Ramos (cell line): Measurements from ENCODE around the gene DDIT4.
"Not testable (repeated sequence)": the region's sequence is repeated elsewhere in the genome, so short reads cannot be mapped to it uniquely, and the experiment has no call there.

Source experiments
- in situ Hi-C: fragments of 300-500 bp; cut with MboI; formaldehyde crosslinking; loops from one replicate; pipeline ENCODE4 v1.14.3; 2022; ENCODE audit warnings: low sequenced_read_pairs; ENCODE audit not compliant: unreplicated experiment

Gene DDIT4

DNA sequence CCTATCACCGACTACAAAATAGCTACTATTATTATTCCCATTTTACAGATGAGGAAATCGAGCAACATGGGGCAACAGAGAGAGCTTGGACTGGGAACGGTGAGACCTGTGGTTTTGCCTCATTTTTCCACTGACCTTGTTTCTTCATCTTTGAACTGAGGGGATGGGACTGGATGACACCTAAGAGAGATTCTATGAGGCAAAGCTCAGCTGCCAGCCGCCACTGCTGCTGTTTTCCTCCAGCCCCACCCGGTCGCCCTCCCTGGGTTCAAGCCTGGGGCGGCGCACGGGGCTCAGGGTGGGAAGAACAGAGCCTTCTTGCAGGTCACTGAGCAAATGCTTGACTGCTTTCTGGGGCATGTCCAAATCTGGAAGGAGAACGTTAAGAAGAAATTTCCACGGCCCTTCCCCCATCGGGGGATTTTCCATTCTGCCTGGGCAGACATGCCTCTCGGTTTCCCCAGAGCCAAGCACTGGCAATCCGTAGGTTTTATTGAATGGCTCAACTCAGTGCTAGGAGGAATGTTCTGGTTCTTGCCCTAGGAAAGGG lies 12.3 kb downstream of the DDIT4 start:
- in situ Hi-C loops, result no loop called here

DNA sequence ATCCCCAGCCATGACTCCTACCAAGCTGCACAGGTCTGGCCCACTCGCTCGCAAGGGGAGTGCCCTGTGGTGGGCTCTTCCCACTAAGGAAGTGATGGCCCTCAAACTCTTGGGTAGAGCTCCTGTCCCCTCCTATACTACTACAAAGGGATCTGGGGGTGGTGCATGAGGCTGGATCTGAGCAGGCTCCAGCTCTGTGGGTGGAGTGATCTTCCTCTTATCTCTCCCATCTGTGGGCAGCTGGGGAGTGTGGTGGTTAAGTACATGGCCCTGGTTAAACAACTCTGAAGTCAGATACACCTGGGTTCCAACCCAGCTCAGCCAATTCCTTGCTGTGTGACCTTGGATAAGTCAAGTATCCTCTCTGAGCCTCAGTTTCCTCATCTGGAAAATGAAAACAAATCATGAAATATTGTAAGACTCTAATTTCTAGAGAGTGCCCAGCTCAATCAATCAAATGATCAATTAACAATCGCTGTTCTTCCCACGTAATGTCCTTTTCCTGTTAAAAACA lies 17.4 kb downstream of the DDIT4 start:
- in situ Hi-C loops, result no loop called here

- in situ Hi-C loops, result no loop called here
Observed at GRCh38 chr10:72292223-72292691, 18.5 kb downstream of the DDIT4 start.

GRCh38 chr10:72295330-72295910 lies 21.7 kb downstream of the DDIT4 start:
- in situ Hi-C loops, result no loop called here

DNA sequence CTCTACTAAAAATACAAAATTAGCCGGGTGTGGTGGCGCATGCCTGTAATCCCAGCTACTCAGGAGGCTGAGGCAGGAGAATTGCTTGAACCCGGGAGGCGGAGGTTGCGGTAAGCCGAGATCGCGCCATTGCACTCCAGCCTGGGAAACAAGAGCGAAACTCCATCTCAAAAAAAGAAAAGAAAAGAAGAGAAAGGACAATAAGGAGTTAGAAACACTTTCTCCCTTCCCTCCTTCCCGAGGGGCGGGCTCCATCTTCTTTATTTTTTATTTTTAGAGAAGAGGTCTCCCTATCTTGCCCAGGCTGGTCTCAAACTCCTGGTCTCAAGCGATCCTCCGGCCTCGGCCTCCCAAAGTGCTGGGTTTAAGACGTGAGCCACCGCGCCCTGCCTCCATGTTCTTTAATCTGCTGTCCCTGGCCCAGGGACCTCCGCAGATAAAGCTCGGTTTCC lies 23.1 kb downstream of the DDIT4 start:
- in situ Hi-C loops, result not testable (repeated sequence)

DNA sequence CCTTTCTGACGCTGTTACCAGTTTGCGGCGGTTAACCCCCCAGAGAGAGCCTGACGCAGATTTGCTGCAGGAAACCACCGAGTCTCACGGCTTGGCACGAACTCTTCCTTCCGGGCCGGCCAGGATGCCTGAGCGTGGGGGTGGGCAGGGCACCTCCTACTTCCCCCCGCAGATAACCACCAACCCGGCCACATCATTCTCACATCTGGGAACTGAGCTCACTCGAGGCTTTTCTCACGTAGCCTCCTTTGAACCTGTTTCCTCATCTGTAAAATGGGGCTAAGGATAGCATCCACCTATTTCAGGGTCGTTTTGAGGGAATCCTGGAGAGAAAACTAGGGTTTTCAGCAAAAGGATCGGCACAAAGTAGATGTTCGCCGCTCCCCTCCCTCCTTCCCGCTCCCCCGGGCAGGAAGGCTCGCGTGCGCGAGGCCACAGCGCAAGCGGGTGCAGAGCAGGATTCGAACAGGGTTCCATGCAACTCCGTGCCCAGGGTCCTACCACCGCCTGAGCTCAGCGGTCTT lies 23.6 kb downstream of the DDIT4 start:
- in situ Hi-C loops, result no loop called here

DNA sequence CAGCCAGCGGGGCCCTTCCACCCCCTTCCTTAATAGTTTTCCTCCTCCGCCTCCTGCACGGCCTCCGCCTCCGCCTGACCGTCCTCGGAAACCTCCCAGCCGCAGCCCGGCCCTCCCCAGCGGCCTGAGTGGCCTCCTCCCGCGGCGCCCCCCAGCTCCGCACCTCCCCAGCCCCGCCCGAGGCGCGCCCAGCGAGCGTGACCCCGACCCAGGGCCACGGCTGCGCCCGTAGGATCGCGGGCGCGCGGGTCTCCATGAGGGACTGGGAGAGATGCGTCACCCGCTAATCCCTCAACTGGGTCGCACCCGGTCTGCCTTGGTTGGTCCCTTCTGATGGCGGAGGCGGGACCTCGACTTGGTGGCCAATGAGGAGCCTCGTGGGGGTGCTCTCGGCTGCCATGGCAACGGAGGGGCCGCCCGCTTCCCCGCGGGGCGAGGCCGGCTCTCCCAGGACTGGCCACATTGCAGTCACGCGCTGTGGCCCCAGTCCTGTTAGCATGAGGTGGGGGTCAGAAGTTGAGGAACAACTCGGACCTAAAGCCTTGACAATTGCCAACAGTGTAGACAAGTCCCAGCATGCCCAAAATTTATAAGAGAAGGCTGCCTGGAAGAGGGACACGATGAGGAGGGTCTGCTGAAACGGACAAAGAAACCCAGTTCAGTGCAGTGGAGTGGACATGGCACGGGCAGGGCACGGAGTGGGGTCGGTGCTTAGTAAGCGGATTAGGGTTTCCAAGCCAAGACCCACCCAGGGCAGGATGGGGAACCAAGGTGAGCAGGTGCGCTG lies 24.3 kb downstream of the DDIT4 start:
- in situ Hi-C loops, result no loop called here

DNA sequence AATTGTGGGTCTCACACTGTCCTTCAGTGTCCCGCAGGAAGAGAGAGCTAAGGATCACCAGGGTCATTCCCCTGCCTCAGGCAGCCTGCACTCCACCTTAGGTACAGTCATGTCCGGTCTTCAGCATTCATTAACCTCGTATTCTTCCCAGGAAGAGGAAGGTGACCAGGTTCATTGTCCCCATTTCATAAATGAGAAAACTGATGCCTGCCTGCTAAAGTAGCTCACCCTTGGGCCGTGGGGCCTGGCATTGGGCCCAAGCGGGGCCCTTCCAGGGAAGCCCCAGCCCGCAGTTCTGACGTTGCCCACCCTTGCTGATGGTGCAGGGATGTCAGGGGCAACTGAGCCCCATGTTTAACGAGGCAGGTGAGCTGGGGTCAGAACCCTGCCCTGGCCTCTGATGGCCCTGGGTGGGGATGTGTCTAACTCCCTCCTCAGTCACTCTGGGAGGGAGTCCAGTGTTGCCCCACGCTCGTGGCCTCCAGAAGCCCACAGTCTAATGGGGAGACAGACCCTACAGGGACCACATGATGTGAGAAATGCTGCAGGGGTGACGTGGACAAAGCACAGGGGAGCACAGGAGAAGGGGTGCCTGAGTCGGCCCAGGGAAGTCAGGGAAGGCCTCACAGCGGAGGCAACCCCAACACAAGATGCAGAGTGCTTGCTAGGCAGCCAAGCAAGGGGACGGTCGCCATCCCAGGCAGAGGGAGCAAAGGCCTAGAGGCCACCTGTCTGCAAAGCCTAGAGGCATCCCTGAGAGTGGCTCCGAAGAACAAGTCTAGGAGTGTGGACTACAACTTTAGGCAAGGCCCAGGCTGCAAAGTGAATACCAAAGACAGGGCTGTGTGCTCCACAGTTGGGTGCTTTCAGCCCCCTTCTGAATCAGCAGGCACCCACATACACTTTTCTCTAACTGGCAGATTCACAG lies 25.1 kb downstream of the DDIT4 start:
- in situ Hi-C loops, result no loop called here

GRCh38 chr10:72303424-72304128 lies 29.9 kb downstream of the DDIT4 start:
- in situ Hi-C loops, result no loop called here

DNA sequence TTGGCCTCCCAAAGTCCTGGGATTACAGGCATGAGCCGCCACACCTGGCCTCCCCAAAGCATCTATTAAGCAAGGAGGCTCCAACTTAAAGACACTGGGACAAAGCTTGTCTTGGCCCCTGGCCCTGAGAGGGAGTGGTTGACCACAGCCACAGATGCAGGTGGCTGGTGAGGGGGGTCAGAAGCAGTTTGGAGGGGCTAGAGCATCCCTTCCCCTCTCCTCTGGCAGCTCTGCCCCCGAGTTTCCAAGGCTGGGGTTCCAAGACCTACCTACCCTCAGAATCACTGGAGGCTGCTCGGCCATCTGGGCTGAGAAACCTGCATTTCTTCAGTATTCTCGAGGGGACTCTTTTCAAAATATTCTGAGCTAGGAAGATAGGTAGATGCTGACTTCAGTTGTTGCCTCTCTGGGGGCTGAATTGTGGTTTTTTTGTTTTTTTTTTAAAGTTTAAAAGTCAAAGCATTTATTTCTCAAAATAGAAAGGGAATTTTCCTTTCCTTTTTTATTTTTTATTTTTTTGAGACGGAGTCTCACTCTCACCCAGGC lies 32.6 kb downstream of the DDIT4 start:
- in situ Hi-C loops, result no loop called here

DNA sequence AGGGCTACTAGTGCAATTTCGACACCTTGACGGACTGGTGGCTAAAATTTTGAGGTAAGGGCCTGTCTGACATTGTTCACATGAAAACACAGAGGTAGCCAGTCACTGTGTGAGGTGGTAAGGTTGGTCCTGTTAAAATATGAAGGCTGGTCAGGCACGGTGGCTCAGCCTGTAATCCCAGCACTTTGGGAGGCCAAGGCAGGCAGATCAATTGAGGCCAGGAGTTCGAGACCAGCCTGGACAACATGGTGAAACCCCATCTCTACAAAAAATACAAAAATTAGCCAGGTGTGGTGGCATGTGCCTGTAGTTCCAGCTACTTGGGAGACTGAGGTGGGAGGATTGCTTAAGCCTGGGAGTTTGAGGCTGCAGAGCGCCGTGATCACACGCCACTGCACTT lies 34.0 kb downstream of the DDIT4 start:
- in situ Hi-C loops, result not testable (repeated sequence)

GRCh38 chr10:72308320-72308987 lies 34.7 kb downstream of the DDIT4 start:
- in situ Hi-C loops, result no loop called here

DNA sequence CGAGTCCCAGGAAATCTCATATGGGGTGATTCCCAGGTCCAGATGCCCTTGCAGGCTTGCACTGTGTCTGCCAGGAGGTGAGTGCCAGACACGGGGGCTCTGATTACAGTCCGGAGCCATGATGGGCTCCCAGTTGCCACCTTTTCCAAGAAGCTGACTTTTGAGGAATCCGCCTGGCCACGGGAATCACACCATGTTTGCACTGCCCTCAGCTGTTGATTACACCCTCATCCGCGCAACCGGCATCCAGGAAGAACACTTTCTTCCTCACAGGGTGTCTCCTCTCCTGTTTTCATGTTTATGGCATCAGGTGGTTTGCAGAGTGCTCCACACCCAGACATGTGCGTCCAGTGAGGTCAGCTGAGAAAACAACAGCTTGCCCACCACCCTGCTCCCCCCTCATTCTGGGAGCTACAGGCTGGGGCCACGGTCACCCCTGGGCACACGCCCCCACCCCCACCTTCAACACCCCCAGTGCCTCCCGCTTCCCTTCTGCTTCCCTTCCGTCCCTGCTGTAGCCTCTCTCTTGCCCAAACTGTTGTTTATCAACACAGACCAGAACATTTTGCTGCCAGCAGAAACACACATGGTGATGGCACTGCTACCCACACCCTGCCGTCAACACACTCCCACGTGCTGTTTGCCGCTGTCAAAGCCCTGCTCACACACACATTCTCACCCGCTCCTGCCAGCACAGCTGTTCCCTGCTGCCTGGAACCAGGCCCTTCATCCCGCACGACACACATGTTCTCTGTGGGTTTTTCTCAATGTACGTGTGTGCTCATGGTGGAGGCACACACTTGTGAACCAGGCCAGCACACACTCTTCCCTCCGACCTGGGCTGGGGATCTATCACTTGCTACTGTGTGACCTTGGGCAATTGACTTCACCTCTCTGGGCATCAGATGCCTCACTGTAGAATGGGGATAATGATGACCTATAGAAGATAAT lies 35.8 kb downstream of the DDIT4 start:
- in situ Hi-C loops, result no loop called here

DNA sequence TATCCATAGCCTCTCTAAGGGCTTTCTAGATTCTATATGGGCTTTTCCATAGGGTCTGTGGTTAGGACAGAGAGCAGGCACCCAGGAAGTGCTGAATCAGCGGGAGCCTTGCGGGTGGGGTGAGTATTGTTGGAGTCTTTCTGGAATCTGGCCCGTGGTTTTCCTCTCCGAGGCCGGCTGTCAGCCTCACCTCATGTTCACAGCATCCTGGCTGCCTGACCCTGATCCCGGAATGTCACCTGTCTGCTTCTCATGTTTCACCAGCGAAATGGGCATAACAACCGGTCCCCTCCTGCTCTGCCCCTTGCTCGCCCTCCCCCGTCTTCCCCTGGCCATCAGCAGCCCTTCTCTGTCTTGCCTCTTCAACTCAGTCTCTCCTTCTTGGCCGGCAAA lies 36.5 kb downstream of the DDIT4 start:
- in situ Hi-C loops, result no loop called here

- in situ Hi-C loops, result no loop called here
Observed at GRCh38 chr10:72310636-72311035, 36.9 kb downstream of the DDIT4 start.

- in situ Hi-C loops, result no loop called here
Observed at GRCh38 chr10:72311667-72312066, 37.9 kb downstream of the DDIT4 start.

DNA sequence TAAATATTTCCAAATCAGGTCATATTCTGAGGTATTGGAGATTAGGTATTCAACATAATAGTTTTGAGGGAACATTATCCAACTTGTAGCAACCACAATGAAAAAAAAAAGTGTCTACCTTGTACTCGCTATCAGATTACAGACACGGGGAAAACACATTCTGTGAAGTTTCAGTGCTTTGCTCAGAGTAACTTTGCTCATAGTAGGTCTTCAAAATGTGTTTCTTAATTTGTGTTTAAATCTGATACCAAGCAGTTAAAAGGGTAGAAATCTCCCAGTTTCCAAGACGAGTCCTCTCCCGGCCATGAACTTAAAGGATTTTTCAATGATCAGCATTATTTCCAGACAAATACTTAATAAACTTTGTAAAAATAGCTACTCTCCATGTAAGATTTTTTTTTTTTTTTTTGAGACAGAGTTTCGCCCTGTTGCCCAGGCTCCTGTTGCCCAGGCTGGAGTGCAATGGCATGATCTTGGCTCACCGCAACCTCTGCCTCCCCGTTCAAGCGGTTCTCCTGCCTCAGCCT lies 39.2 kb downstream of the DDIT4 start:
- in situ Hi-C loops, result no loop called here
